Neural cell (in vitro differentiated cells): ENCODE measurements around the gene PIK3AP1.

Source experiments
- EP300 ChIP-seq: fragments of 450-650 bp; conservative IDR thresholded peaks from 2 replicates; pipeline ENCODE4 v1.6.1; 2014; ENCODE audit warnings: antibody characterized with exemption, mild to moderate bottlenecking, moderate library complexity; ENCODE audit not compliant: poor library complexity, severe bottlenecking
- EZH2 ChIP-seq: fragments of 200-600, 300-800 bp; shearing (Covaris generic), sonication (generic); IDR thresholded peaks from 2 replicates; pipeline ENCODE4 v1.6.1; 2014; ENCODE audit warnings: antibody characterized with exemption, low read length, borderline replicate concordance, mild to moderate bottlenecking; ENCODE audit not compliant: insufficient read depth, poor library complexity, severe bottlenecking
- MXI1 ChIP-seq: fragments of 450-650 bp; conservative IDR thresholded peaks from 2 replicates; pipeline ENCODE4 v1.6.1; 2014; ENCODE audit warnings: antibody characterized with exemption, mild to moderate bottlenecking; ENCODE audit not compliant: poor library complexity, severe bottlenecking
- POLR2AphosphoS5 ChIP-seq: IDR thresholded peaks from 2 replicates; pipeline ENCODE4 v1.6.1; 2012
- SMC3 ChIP-seq: fragments of 450-650 bp; conservative IDR thresholded peaks from 2 replicates; pipeline ENCODE4 v1.6.1; 2014; ENCODE audit warnings: antibody characterized with exemption, mild to moderate bottlenecking, moderate library complexity; ENCODE audit not compliant: poor library complexity
- TAF1 ChIP-seq: IDR thresholded peaks from 2 replicates; pipeline ENCODE4 v1.6.1; 2012; ENCODE audit warnings: low read depth
- TF ChIP-seq, protein P1 (sequence below): IDR thresholded peaks from 2 replicates; pipeline ENCODE4 v1.6.1; 2012; ENCODE audit warnings: borderline replicate concordance
- TF ChIP-seq, protein P2 (sequence below): fragments of 450-650 bp; IDR thresholded peaks from 2 replicates; pipeline ENCODE4 v1.5.1; 2014; ENCODE audit warnings: antibody characterized with exemption, mild to moderate bottlenecking, moderate library complexity; ENCODE audit not compliant: poor library complexity, severe bottlenecking

DNA sequence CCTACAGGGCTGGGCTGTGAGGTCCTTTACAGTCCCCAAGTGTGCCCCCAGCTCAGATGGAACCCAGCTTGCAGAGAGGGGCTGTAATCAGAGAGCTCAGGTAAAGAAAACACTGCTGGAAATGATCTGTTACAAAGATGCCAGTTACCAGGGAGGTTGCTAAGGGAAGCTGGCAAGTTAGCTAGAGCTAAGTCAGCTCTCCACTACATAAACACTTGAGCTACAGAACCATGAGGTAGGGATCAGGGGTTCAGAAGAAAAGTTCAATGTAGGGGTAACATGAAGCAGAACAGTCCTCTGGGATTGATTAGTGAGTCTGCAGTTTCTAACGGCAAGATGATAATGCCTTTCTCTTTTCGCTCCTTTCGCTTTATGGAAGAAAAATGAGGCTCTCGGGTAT, 80.4 kb downstream of the PIK3AP1 start:
- TF ChIP-seq EZH2 (no peak), MXI1 (no peak), TAF1 (no peak), POLR2AphosphoS5 (peak; percentile 13), EP300 (peak; percentile 35), SMC3 (no peak)
- TF ChIP-seq, protein P1, sequence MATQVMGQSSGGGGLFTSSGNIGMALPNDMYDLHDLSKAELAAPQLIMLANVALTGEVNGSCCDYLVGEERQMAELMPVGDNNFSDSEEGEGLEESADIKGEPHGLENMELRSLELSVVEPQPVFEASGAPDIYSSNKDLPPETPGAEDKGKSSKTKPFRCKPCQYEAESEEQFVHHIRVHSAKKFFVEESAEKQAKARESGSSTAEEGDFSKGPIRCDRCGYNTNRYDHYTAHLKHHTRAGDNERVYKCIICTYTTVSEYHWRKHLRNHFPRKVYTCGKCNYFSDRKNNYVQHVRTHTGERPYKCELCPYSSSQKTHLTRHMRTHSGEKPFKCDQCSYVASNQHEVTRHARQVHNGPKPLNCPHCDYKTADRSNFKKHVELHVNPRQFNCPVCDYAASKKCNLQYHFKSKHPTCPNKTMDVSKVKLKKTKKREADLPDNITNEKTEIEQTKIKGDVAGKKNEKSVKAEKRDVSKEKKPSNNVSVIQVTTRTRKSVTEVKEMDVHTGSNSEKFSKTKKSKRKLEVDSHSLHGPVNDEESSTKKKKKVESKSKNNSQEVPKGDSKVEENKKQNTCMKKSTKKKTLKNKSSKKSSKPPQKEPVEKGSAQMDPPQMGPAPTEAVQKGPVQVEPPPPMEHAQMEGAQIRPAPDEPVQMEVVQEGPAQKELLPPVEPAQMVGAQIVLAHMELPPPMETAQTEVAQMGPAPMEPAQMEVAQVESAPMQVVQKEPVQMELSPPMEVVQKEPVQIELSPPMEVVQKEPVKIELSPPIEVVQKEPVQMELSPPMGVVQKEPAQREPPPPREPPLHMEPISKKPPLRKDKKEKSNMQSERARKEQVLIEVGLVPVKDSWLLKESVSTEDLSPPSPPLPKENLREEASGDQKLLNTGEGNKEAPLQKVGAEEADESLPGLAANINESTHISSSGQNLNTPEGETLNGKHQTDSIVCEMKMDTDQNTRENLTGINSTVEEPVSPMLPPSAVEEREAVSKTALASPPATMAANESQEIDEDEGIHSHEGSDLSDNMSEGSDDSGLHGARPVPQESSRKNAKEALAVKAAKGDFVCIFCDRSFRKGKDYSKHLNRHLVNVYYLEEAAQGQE, result no peak
- TF ChIP-seq, protein P2, sequence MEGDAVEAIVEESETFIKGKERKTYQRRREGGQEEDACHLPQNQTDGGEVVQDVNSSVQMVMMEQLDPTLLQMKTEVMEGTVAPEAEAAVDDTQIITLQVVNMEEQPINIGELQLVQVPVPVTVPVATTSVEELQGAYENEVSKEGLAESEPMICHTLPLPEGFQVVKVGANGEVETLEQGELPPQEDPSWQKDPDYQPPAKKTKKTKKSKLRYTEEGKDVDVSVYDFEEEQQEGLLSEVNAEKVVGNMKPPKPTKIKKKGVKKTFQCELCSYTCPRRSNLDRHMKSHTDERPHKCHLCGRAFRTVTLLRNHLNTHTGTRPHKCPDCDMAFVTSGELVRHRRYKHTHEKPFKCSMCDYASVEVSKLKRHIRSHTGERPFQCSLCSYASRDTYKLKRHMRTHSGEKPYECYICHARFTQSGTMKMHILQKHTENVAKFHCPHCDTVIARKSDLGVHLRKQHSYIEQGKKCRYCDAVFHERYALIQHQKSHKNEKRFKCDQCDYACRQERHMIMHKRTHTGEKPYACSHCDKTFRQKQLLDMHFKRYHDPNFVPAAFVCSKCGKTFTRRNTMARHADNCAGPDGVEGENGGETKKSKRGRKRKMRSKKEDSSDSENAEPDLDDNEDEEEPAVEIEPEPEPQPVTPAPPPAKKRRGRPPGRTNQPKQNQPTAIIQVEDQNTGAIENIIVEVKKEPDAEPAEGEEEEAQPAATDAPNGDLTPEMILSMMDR, result no peak
